ENCODE results near the gene PATL1. TPM values are rescaled to one million over a fixed set of nuclear protein-coding genes. Genes with fewer than 3 reads are reported as not detected.
"Not testable (repeated sequence)": the region's sequence is repeated elsewhere in the genome, so short reads cannot be mapped to it uniquely, and the experiment has no call there.

PATL1 gene
- total and polyA plus RNA-seq, 5 experiments from 2014 or later = 3.2 to 40.7 (median 8.2) TPM

- ATAC-seq = no peak
- Mint-ChIP-seq H3K27ac (no peak overlapping the region), H3K27me3 (no peaks in the 10 kb centered on the region), H3K4me3 (no peak overlapping the region), H3K9me3 (no peaks in the 10 kb centered on the region), H3K36me3 (peaks cover 0 to 16% (median 11%) of the 10 kb centered on the region in 3 donors), H3K4me1 (no peaks in the 10 kb centered on the region)
- POLR2A ChIA-PET = no interaction called here
- DNase-seq = no peak
Measured at GRCh38 chr11:59630493-59630892, 38.3 kb downstream of the PATL1 start.

GRCh38 chr11:59629996-59630395 is 38.8 kb downstream of the PATL1 start:
- ATAC-seq (no peak), DNase-seq (no peak)
- no peaks in the 10 kb centered on the region for H3K9me3 Mint-ChIP-seq
- H3K36me3 Mint-ChIP-seq = peaks cover 0 to 13% (median 10%) of the 10 kb centered on the region in 3 donors
- no peaks in the 10 kb centered on the region for H3K4me1 Mint-ChIP-seq
- no peaks in the 10 kb centered on the region for H3K27me3 Mint-ChIP-seq
- no peak overlapping the region for H3K27ac Mint-ChIP-seq
- POLR2A ChIA-PET = interaction anchor here (1.9 kb wide), 1 partner anchor 14 kb away, joined by 5 read pairs; the partner anchor contains the start of gene OSBP
- H3K4me3 Mint-ChIP-seq = no peak overlapping the region

GRCh38 chr11:59626969-59627368 is 41.9 kb downstream of the PATL1 start:
- H3K27me3 Mint-ChIP-seq, H3K9me3 Mint-ChIP-seq, H3K4me1 Mint-ChIP-seq, POLR2A ChIA-PET, DNase-seq, H3K4me3 Mint-ChIP-seq, ATAC-seq, H3K27ac Mint-ChIP-seq: not testable (repeated sequence)
- H3K36me3 Mint-ChIP-seq = peaks cover 0 to 11% (median 10%) of the 10 kb centered on the region in 3 donors

- DNase-seq (no peak), ATAC-seq (no peak)
- Mint-ChIP-seq H3K4me3 (no peak overlapping the region), H3K4me1 (no peaks in the 10 kb centered on the region), H3K36me3 (peaks cover 0 to 11% (median 4%) of the 10 kb centered on the region in 3 donors), H3K27ac (no peak overlapping the region), H3K9me3 (no peaks in the 10 kb centered on the region), H3K27me3 (no peaks in the 10 kb centered on the region)
- POLR2A ChIA-PET = no interaction called here
Measured at GRCh38 chr11:59625703-59626102, 43.1 kb downstream of the PATL1 start.

GRCh38 chr11:59617876-59618275 is 51.0 kb downstream of the PATL1 start:
- no peaks in the 10 kb centered on the region for H3K27me3 Mint-ChIP-seq
- H3K4me3 Mint-ChIP-seq = no peak overlapping the region
- peaks cover 12 to 33% (median 29%) of the 10 kb centered on the region in 4 donors for H3K4me1 Mint-ChIP-seq
- peaks cover 0 to 9% (median 1%) of the 10 kb centered on the region in 3 donors for H3K36me3 Mint-ChIP-seq
- POLR2A ChIA-PET = interaction anchor here (3.5 kb wide), 1 partner anchor 51 kb away, joined by 96 read pairs; the partner anchor contains the start of gene PATL1
- no peak for ATAC-seq
- no peak for DNase-seq
- H3K27ac Mint-ChIP-seq = peak overlapping the region in 1 of 10 donors; percentile 86
- H3K9me3 Mint-ChIP-seq = no peaks in the 10 kb centered on the region

- Mint-ChIP-seq H3K4me1 (peaks cover 22 to 46% (median 43%) of the 10 kb centered on the region in 4 donors), H3K27me3 (no peaks in the 10 kb centered on the region), H3K36me3 (peaks cover 0 to 18% (median 0%) of the 10 kb centered on the region in 3 donors), H3K4me3 (peak overlapping the region; percentile 77 to 96 (median 82)), H3K27ac (peak overlapping the region; percentile 86 to 99 (median 98)), H3K9me3 (no peaks in the 10 kb centered on the region)
- DNase-seq (peak in 1 of 10 donors; percentile 80), ATAC-seq (no peak)
- POLR2A ChIA-PET = interaction anchor here (0.6 to 3.5 kb wide), 19 partner anchors 12 to 1875 kb away, joined by 3 to 96 read pairs (median 5); partner anchors contain the start of genes CPSF7, PATL1, SDHAF2 and SELENOH
Measured at GRCh38 chr11:59616396-59616982, 52.3 kb downstream of the PATL1 start.

- Mint-ChIP-seq H3K4me1 (peaks cover 24 to 51% (median 48%) of the 10 kb centered on the region in 4 donors), H3K9me3 (no peaks in the 10 kb centered on the region), H3K36me3 (peaks cover 0 to 24% (median 0%) of the 10 kb centered on the region in 3 donors), H3K27me3 (no peaks in the 10 kb centered on the region), H3K4me3 (peak within 1 kb of the TSS; percentile 90 to 97 (median 94)), H3K27ac (peak within 1 kb of the TSS; percentile 86 to 99 (median 98))
- ATAC-seq (peak; percentile 79 to 81), DNase-seq (peak; percentile 88 to 99 (median 99))
- POLR2A ChIA-PET = interaction anchor here (0.6 to 3.5 kb wide), 20 partner anchors 12 to 1874 kb away, joined by 3 to 96 read pairs (median 5); partner anchors contain the start of genes CPSF7, PATL1, SDHAF2 and SELENOH
Measured at GRCh38 chr11:59615637-59616395, 53.0 kb downstream of the PATL1 start, which contains the start of gene OSBP. TSS of gene OSBP (minus strand) at chr11:59615774. CDS start at chr11:59615664, 110 bp downstream.

GRCh38 chr11:59615120-59615636 is 53.7 kb downstream of the PATL1 start:
- H3K36me3 Mint-ChIP-seq = peaks cover 0 to 30% (median 0%) of the 10 kb centered on the region in 3 donors
- H3K4me3 Mint-ChIP-seq = peak overlapping the region; percentile 90 to 97 (median 94)
- peaks cover 24 to 54% (median 48%) of the 10 kb centered on the region in 4 donors for H3K4me1 Mint-ChIP-seq
- ATAC-seq (peak; percentile 22 to 28), DNase-seq (peak in 9 of 10 donors; percentile 49 to 85 (median 67))
- peak overlapping the region; percentile 86 to 99 (median 98) for H3K27ac Mint-ChIP-seq
- H3K9me3 Mint-ChIP-seq = no peaks in the 10 kb centered on the region
- no peaks in the 10 kb centered on the region for H3K27me3 Mint-ChIP-seq
- POLR2A ChIA-PET = interaction anchor here (0.6 to 3.5 kb wide), 15 partner anchors 11 to 1874 kb away, joined by 3 to 96 read pairs (median 6); partner anchors contain the start of genes PATL1, SELENOH and TMEM109

- ATAC-seq (no peak), DNase-seq (peak in 2 of 10 donors; percentile 1 to 4)
- POLR2A ChIA-PET = interaction anchor here (0.6 to 3.5 kb wide), 11 partner anchors 10 to 1873 kb away, joined by 3 to 96 read pairs (median 12); partner anchors contain the start of genes PATL1 and SELENOH
- Mint-ChIP-seq H3K4me1 (peaks cover 24 to 58% (median 49%) of the 10 kb centered on the region in 4 donors), H3K36me3 (peaks cover 0 to 37% (median 3%) of the 10 kb centered on the region in 3 donors), H3K27me3 (no peaks in the 10 kb centered on the region), H3K9me3 (no peaks in the 10 kb centered on the region), H3K4me3 (peak overlapping the region; percentile 90 to 97 (median 94)), H3K27ac (peak overlapping the region; percentile 86 to 98 (median 96))
Measured at GRCh38 chr11:59614277-59615119, 54.3 kb downstream of the PATL1 start.

GRCh38 chr11:59611570-59612565 is 57.0 kb downstream of the PATL1 start:
- peak overlapping the region in 6 of 10 donors; percentile 11 to 97 (median 22) for H3K4me3 Mint-ChIP-seq
- H3K27me3 Mint-ChIP-seq = no peaks in the 10 kb centered on the region
- H3K27ac Mint-ChIP-seq = peak overlapping the region in 5 of 10 donors; percentile 8 to 75 (median 20)
- H3K36me3 Mint-ChIP-seq = peaks cover 0 to 63% (median 14%) of the 10 kb centered on the region in 3 donors
- POLR2A ChIA-PET = interaction anchor here (0.6 to 1.4 kb wide), 4 partner anchors 10 to 62 kb away, joined by 3 to 5 read pairs (median 4); partner anchors contain the start of gene PATL1
- DNase-seq (no peak), ATAC-seq (no peak)
- no peaks in the 10 kb centered on the region for H3K9me3 Mint-ChIP-seq
- H3K4me1 Mint-ChIP-seq = peaks cover 25 to 73% (median 62%) of the 10 kb centered on the region in 4 donors

Measured in naive thymus-derived CD8-positive, alpha-beta T cell (primary cell).